ENCODE data around the gene CCDC170. TPM values are rescaled to one million over a fixed set of nuclear protein-coding genes. Genes with fewer than 3 reads are reported as not detected.
"Not testable (repeated sequence)": the region's sequence is repeated elsewhere in the genome, so short reads cannot be mapped to it uniquely, and the experiment has no call there.

CCDC170 gene
- total and polyA plus RNA-seq, 2 experiments from 2014 or later, result 0.03 TPM; not detected in 1

DNA sequence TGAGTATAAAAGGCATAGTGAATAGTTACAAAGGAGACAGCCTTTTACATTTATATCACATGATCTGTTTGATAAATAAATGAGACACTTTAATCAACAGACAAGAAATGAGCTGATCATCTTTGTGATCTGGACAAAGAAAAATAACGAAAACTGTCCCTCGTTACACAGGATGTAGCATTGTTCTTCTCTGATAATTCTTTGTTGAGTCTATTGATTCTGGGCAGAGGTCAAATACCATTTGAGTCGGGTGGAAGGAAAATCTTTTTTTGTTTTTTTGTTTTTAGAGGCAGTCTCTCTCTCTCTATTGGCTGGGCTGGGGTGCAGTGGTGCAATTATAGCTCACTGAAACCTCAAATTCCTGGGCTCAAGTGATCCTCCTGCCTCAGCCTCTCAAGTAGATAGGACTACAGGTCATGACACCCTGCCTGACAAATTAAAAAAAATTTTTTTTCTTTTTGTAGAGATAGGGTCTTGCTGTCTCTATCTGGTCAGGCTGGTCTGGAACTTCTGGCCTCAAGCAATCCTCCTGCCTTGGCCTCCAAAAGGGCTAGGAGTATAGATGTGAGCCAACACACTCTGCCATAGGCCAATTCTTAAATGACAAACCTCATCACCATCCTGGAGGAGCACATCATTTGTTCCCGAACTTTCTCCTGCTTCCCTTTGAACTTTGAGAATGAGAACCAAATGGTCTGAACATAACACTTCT lies 41.8 kb downstream of the CCDC170 start:
- no peak overlapping the region for H3K4me3 ChIP-seq
- no peak for DNase-seq (ENCODE audit: low read depth in 1 of 2, low spot score in 1 of 2)
- no peak overlapping the region for H3K27ac ChIP-seq
- H3K9me3 ChIP-seq (ENCODE audit: low read depth), result no peaks in the 10 kb centered on the region
- H3K36me3 ChIP-seq, result no peaks in the 10 kb centered on the region
- TF ChIP-seq CTCF (IDR thresholded peaks at IDR 0.05; ENCODE audit: low read depth, low read length), result no peak
- no peaks in the 10 kb centered on the region for H3K4me1 ChIP-seq (ENCODE audit: low read depth)
- H3K27me3 ChIP-seq, result no peaks in the 10 kb centered on the region

- Histone ChIP-seq H3K27ac (no peak overlapping the region), H3K4me1 (ENCODE audit: low read depth) (no peaks in the 10 kb centered on the region), H3K27me3 (no peaks in the 10 kb centered on the region), H3K4me3 (no peak overlapping the region), H3K9me3 (ENCODE audit: low read depth) (no peaks in the 10 kb centered on the region), H3K36me3 (no peaks in the 10 kb centered on the region)
- TF ChIP-seq CTCF (IDR thresholded peaks at IDR 0.05; ENCODE audit: low read depth, low read length), result no peak
- no peak for DNase-seq (ENCODE audit: low read depth in 1 of 2, low spot score in 1 of 2)
Observed at GRCh38 chr6:151536188-151536479, 42.3 kb downstream of the CCDC170 start.

- no peak for DNase-seq (ENCODE audit: low read depth in 1 of 2, low spot score in 1 of 2)
- Histone ChIP-seq H3K27ac (no peak overlapping the region), H3K4me1 (ENCODE audit: low read depth) (no peaks in the 10 kb centered on the region), H3K27me3 (no peaks in the 10 kb centered on the region), H3K4me3 (no peak overlapping the region), H3K36me3 (no peaks in the 10 kb centered on the region), H3K9me3 (ENCODE audit: low read depth) (no peaks in the 10 kb centered on the region)
- TF ChIP-seq CTCF (IDR thresholded peaks at IDR 0.05; ENCODE audit: low read depth, low read length), result no peak
Observed at GRCh38 chr6:151537556-151537955, 43.7 kb downstream of the CCDC170 start.

- no peak for DNase-seq (ENCODE audit: low read depth in 1 of 2, low spot score in 1 of 2)
- H3K9me3 ChIP-seq (ENCODE audit: low read depth), result no peaks in the 10 kb centered on the region
- no peaks in the 10 kb centered on the region for H3K4me1 ChIP-seq (ENCODE audit: low read depth)
- no peak overlapping the region for H3K27ac ChIP-seq
- no peak overlapping the region for H3K4me3 ChIP-seq
- no peaks in the 10 kb centered on the region for H3K36me3 ChIP-seq
- no peaks in the 10 kb centered on the region for H3K27me3 ChIP-seq
- TF ChIP-seq CTCF (IDR thresholded peaks at IDR 0.05; ENCODE audit: low read depth, low read length), result no peak
Observed at GRCh38 chr6:151539506-151540268, 45.9 kb downstream of the CCDC170 start.

- H3K4me1 ChIP-seq (ENCODE audit: low read depth), result no peaks in the 10 kb centered on the region
- no peak overlapping the region for H3K4me3 ChIP-seq
- DNase-seq (ENCODE audit: low read depth in 1 of 2, low spot score in 1 of 2), result no peak
- no peak overlapping the region for H3K27ac ChIP-seq
- H3K27me3 ChIP-seq, result no peaks in the 10 kb centered on the region
- no peak for TF ChIP-seq CTCF (IDR thresholded peaks at IDR 0.05; ENCODE audit: low read depth, low read length)
- no peaks in the 10 kb centered on the region for H3K36me3 ChIP-seq
- no peaks in the 10 kb centered on the region for H3K9me3 ChIP-seq (ENCODE audit: low read depth)
Observed at GRCh38 chr6:151544453-151544852, 50.6 kb downstream of the CCDC170 start.

- not testable (repeated sequence) for H3K27ac ChIP-seq; H3K4me1 ChIP-seq (ENCODE audit: low read depth); H3K4me3 ChIP-seq; H3K36me3 ChIP-seq; H3K9me3 ChIP-seq (ENCODE audit: low read depth); H3K27me3 ChIP-seq; DNase-seq (ENCODE audit: low read depth in 1 of 2, low spot score in 1 of 2)
Observed at GRCh38 chr6:151544884-151545283, 51.1 kb downstream of the CCDC170 start.
